GM12801 (cell line): ENCODE data around the gene SCNN1G.

Experiments used
- CTCF ChIP-seq: IDR thresholded peaks from one replicate; pipeline ENCODE4 v1.5.1; 2011; ENCODE audit warnings: control low read depth; ENCODE audit not compliant: insufficient read length; ENCODE audit errors: extremely low read depth

SCNN1G gene

GRCh38 chr16:23209606-23210005, 27.1 kb downstream of the SCNN1G start:
- no peak for TF ChIP-seq CTCF

GRCh38 chr16:23213831-23214230, 31.3 kb downstream of the SCNN1G start:
- TF ChIP-seq CTCF: no peak

- no peak for TF ChIP-seq CTCF
These were observed 32.3 kb downstream of the SCNN1G start for GRCh38 chr16:23214796-23215195.

GRCh38 chr16:23215435-23215834, 32.9 kb downstream of the SCNN1G start:
- no peak for TF ChIP-seq CTCF

- TF ChIP-seq CTCF: no peak
These were observed 34.2 kb downstream of the SCNN1G start for GRCh38 chr16:23216658-23217246.

GRCh38 chr16:23217646-23218045, 35.1 kb downstream of the SCNN1G start:
- TF ChIP-seq CTCF: no peak

GRCh38 chr16:23222929-23223328, 40.4 kb downstream of the SCNN1G start:
- no peak for TF ChIP-seq CTCF

- no peak for TF ChIP-seq CTCF
These were observed 40.8 kb downstream of the SCNN1G start for GRCh38 chr16:23223368-23223767.
